ENCODE results near the gene SSH2. TPM values are rescaled to one million over a fixed set of nuclear protein-coding genes. Genes with fewer than 3 reads are reported as not detected.
"Not testable (repeated sequence)": the region's sequence is repeated elsewhere in the genome, so short reads cannot be mapped to it uniquely, and the experiment has no call there.

SSH2 gene
- total RNA-seq, 1 donor from 2014 or later = 9.8 TPM

DNA sequence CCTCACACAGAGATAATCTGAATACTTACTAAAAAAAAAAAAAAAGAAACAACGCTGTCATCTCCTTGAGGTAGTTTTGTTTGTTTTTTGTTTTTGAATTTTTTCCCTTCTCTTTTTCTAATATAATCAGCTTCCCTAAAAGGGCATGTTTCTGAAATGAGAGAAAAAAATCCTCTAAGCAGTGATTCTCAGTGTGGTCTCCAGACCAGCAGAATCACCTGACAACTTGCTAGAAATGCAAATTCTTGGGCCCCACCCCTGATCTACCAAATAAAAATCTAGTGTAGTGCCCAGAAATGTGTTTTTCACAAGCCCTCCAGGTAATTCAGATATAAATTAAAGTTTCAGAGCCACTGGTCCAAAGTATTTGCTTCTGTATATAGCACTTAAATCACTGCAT is 65.4 kb downstream of the SSH2 start:
- Histone ChIP-seq H3K4me3 (ENCODE audit: low read depth, low read length) (no peak overlapping the region), H3K27me3 (ENCODE audit: control insufficient read depth, insufficient read depth, low read length) (no peaks in the 10 kb centered on the region), H3K36me3 (ENCODE audit: control insufficient read depth, insufficient read depth, low read length) (no peaks in the 10 kb centered on the region)
- TF ChIP-seq, protein P1, sequence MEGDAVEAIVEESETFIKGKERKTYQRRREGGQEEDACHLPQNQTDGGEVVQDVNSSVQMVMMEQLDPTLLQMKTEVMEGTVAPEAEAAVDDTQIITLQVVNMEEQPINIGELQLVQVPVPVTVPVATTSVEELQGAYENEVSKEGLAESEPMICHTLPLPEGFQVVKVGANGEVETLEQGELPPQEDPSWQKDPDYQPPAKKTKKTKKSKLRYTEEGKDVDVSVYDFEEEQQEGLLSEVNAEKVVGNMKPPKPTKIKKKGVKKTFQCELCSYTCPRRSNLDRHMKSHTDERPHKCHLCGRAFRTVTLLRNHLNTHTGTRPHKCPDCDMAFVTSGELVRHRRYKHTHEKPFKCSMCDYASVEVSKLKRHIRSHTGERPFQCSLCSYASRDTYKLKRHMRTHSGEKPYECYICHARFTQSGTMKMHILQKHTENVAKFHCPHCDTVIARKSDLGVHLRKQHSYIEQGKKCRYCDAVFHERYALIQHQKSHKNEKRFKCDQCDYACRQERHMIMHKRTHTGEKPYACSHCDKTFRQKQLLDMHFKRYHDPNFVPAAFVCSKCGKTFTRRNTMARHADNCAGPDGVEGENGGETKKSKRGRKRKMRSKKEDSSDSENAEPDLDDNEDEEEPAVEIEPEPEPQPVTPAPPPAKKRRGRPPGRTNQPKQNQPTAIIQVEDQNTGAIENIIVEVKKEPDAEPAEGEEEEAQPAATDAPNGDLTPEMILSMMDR (IDR thresholded peaks at IDR 0.05; ENCODE audit: insufficient read depth, low read length, poor library complexity, severe bottlenecking) = no peak
- no peak for DNase-seq (ENCODE audit: low read depth)

DNA sequence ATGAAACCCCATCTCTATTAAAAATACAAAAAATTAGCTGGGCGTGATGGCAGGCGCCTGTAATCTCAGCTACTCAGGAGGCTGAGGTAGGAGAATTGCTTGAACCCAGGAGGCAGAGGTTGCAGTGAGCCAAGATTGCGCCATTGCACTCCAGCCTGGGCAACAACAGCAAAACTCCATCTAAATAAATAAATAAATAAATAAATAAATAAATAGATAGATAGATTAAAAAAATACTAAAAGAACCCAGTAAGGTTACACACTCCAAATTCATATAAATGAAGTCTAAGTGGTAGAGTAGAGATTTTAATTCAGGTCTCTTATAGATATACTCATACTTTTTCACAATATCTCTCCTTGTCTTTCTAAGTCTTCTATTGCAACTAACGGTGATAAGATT is 65.9 kb downstream of the SSH2 start:
- not testable (repeated sequence) for H3K36me3 ChIP-seq (ENCODE audit: control insufficient read depth, insufficient read depth, low read length); H3K27me3 ChIP-seq (ENCODE audit: control insufficient read depth, insufficient read depth, low read length); DNase-seq (ENCODE audit: low read depth); H3K4me3 ChIP-seq (ENCODE audit: low read depth, low read length)

DNA sequence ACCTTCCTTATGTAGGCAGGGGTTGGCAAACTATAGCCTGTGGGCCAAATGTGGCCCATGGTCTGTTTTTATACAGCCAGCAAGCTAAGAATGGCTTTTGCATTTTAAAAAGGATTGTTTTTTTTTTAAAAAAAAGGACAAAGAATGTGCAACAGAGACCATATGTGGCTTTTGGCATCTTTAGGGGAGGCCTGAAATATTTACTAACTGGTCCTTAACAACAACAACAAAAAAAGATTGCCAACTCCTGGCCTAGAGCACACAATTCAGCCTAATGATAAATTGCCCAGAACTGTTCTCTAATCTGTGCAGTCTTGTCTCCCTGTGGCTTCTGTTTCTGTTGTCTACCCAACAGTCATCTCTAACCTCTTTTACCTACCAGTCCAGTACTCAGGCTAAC is 67.1 kb downstream of the SSH2 start:
- H3K36me3 ChIP-seq (ENCODE audit: control insufficient read depth, insufficient read depth, low read length) = no peaks in the 10 kb centered on the region
- H3K27me3 ChIP-seq (ENCODE audit: control insufficient read depth, insufficient read depth, low read length) = no peaks in the 10 kb centered on the region
- no peak for DNase-seq (ENCODE audit: low read depth)
- TF ChIP-seq, protein P1 (IDR thresholded peaks at IDR 0.05; ENCODE audit: insufficient read depth, low read length, poor library complexity, severe bottlenecking) = no peak
- no peak overlapping the region for H3K4me3 ChIP-seq (ENCODE audit: low read depth, low read length)

DNA sequence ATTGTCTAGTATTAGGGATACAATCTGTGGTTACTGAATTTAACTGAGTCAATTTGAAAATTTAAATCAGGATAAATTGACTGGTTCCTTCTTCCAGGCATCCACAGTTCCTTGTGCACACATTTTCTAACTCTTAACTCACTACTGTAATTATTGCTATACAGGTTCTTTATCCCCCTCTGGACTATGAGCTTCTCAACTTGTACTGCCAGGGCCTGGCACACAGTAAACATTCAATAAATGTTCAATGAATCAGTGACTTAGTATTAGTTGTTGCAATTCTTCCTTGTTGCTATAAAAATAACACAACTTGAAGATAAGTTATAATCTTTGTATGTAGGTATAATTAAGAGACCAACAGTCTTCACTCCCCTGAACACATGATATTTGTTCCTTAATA is 67.9 kb downstream of the SSH2 start:
- TF ChIP-seq, protein P1 (IDR thresholded peaks at IDR 0.05; ENCODE audit: insufficient read depth, low read length, poor library complexity, severe bottlenecking) = no peak
- Histone ChIP-seq H3K4me3 (ENCODE audit: low read depth, low read length) (no peak overlapping the region), H3K36me3 (ENCODE audit: control insufficient read depth, insufficient read depth, low read length) (no peaks in the 10 kb centered on the region), H3K27me3 (ENCODE audit: control insufficient read depth, insufficient read depth, low read length) (no peaks in the 10 kb centered on the region)
- DNase-seq (ENCODE audit: low read depth) = no peak

DNA sequence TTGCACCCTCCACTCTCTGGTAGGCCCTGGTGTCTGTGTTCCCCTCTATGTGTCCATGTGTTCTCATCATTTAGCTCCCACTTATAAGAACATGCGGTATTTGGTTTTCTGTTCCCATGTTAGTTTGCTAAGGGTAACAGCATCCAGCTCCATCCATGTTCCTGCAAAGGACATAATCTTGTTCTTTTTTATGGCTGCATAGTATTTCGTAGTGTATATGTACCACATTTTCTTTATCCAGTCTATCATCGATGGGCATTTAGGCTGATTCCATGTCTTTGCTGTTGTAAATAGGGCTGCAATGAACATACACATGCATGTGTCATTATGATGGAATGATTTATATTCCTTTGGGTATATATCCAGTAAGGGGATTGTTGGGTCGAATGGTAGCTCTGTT is 70.6 kb downstream of the SSH2 start:
- not testable (repeated sequence) for DNase-seq (ENCODE audit: low read depth); H3K27me3 ChIP-seq (ENCODE audit: control insufficient read depth, insufficient read depth, low read length); H3K36me3 ChIP-seq (ENCODE audit: control insufficient read depth, insufficient read depth, low read length); H3K4me3 ChIP-seq (ENCODE audit: low read depth, low read length)

DNA sequence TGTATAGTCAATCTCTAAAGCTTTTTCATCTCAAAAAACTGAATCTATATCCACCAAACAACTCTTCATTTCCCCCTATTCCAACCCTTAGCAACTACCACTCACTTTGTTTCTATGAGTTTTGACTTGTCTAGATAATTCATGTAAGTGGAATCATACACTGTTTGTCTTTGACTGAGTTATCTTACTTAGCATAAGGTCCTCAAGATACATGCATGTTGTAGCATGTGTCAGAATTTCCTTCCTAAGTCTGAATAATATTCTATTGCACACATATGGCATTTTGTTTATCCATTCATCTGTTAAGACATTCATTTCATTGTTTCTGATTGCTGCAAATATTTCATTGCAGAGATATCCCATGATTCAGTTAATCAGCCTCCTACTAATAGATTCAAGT is 72.2 kb downstream of the SSH2 start:
- DNase-seq (ENCODE audit: low read depth) = no peak
- H3K4me3 ChIP-seq (ENCODE audit: low read depth, low read length) = no peak overlapping the region
- TF ChIP-seq, protein P1 (IDR thresholded peaks at IDR 0.05; ENCODE audit: insufficient read depth, low read length, poor library complexity, severe bottlenecking) = no peak
- H3K27me3 ChIP-seq (ENCODE audit: control insufficient read depth, insufficient read depth, low read length) = no peaks in the 10 kb centered on the region
- H3K36me3 ChIP-seq (ENCODE audit: control insufficient read depth, insufficient read depth, low read length) = no peaks in the 10 kb centered on the region

DNA sequence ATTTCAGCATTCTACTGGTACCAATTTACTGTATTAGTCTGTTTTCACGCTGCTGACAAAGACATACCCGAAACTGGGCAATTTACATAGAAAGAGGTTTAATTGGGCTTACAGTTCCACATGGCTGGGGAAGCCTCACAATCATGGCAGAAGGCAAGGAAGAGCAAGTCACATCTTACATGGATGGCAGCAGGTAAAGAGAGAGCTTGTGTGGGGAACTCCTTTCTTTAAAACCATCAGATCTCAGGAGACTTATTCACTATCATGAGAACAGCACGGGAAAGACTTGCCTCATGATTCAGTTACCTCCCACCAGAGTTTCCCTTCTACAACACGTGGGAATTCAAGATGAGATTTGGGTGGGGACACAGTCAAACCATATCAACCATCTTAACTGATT is 72.9 kb downstream of the SSH2 start:
- not testable (repeated sequence) for H3K27me3 ChIP-seq (ENCODE audit: control insufficient read depth, insufficient read depth, low read length); DNase-seq (ENCODE audit: low read depth); H3K36me3 ChIP-seq (ENCODE audit: control insufficient read depth, insufficient read depth, low read length); H3K4me3 ChIP-seq (ENCODE audit: low read depth, low read length)

Data from kidney epithelial cell (primary cell).